HG02943 (cell line): ENCODE measurements around the gene GCA.

ENCODE experiments used
- ATAC-seq: cut with Tn5 transposase; IDR thresholded peaks from one replicate; pipeline ENCODE4 v1.9.1; 2021; ENCODE audit warnings: mild to moderate bottlenecking, low read depth, moderate library complexity; ENCODE audit not compliant: unreplicated experiment

GCA gene

DNA sequence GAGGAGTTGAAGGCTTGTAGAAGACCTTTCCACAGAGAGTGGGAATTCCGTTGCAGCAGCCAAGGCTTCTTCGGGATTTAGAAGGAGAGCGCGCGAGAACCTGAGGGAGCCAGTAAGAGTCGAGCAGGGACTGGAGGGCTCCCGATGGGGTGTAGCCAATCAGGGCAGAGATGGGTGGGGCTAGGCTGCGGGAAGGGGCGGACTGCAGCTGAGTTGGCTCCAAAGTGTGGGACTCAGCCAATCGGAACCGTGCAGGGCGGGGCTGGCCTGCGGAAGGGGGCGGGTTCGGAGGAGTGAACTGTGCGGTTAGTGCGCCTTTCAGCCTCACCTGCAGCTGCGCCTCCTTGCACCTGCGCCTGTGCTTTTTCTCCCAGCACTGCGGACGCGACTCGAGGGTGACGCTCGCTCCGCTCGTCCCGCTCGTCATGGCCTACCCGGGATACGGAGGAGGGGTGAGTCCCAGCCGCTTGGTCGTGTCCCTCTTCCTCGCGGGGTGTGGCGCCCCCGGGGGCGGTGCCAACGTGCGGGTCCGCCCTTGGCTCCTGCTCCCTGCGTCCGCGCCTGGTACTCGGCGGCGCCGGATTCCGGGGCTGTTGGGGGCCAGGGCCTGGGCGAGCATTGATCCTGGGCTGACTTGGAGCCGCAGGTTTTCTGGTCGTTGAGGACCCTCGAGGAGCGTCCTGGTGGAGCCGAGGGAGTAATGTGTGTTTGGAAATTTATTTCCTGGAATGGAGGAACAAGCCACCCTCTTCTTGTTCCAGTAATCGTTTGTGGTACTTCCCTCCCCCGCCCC, at the start of gene GCA:
Gene GCA (plus strand): TSS at position 309 of the 793 bp plus-strand sequence. CDS start 117 bp downstream, at position 426.
- peak; percentile 100 for ATAC-seq

DNA sequence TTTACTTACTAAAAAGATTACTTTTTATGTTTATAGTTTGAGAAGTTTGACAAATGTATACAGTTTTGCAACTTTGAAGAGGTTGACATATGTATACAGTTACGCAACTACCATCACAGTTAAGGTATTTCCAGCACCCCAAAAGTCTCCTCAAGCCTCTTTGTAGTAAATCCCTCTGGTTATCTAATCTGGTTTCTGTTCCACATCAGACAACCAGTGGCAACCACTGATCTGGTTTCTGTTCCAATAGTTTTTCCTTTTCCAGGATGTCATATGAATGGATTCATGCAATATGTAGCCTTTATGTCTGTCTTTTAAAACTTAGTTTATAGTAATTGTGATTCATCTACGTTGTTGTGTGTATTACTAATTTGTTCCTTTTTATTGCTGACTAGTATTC, 48.9 kb upstream of the GCA start:
- no peak for ATAC-seq

GRCh38 chr2:162297925-162298552, 45.9 kb upstream of the GCA start:
- ATAC-seq = no peak

- no peak for ATAC-seq
Observed at GRCh38 chr2:162298669-162299335, 45.1 kb upstream of the GCA start.

DNA sequence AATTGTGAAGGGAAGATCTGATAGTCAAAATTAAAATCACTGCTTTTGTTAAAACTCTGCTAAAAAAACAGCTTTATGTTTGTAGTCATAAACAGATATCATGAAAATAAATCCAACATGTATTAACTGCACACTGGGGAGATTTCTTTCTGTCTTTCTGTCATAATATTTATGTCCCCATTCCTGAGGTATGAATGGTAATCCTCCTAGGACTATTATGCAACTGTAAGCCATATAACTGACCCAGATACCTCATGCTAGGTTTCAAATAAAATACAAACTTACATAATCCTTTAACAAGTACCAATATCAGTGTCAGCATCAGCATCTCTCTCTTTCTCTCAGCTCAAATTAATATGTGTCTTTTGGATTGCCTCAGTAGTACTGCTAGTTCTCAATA, 43.7 kb upstream of the GCA start:
- ATAC-seq = no peak

DNA sequence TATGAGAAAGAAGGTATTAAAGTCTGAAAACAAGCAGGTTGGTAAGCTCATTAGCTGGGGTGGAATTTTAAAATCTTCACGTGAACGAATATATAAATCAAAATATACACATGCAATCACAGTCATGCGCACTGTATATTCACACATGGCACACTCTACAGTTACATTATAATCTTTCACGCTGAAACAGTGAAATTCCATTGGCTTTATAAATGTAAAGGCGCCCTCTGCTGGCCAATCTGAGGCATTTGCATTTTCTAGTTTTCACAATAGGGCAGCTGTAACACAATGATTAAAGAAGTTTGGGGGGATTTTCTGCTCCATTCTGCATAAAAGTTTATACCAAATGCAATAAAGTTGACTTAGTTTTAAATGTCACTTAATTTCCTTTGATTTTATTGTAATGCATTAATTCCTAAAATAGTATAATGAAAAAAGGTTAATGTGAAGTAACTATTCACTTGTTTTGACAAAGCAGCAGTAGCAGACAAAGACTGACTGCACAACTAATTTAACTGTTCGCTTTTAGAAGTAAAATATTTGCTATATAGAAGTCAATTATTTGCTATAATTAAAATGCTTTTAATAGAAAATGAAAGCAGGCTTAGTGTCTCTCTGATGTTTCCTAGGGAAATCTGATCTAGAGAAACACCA, 42.7 kb upstream of the GCA start:
- ATAC-seq = peak; percentile 67

- no peak for ATAC-seq
Observed at GRCh38 chr2:162301877-162302276, 42.1 kb upstream of the GCA start.

DNA sequence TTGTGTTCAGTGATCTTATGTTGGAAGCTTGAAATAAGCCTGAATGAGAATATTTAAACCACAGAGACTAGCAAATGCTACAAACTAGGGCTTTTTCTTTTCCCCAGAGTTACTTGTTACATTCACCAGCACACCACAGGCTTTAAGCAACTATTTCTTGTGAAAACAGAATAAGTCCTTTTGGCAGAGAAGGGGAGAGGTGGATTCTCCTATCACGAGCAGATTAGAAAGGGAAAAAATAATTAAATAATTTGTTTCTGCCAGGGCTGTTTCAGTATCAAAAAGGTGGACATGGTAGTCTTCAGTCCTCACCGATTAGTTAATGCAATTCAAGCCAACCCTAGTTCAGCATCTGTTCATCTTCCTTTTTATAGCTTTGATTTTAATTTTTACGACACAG, 38.0 kb upstream of the GCA start:
- no peak for ATAC-seq

DNA sequence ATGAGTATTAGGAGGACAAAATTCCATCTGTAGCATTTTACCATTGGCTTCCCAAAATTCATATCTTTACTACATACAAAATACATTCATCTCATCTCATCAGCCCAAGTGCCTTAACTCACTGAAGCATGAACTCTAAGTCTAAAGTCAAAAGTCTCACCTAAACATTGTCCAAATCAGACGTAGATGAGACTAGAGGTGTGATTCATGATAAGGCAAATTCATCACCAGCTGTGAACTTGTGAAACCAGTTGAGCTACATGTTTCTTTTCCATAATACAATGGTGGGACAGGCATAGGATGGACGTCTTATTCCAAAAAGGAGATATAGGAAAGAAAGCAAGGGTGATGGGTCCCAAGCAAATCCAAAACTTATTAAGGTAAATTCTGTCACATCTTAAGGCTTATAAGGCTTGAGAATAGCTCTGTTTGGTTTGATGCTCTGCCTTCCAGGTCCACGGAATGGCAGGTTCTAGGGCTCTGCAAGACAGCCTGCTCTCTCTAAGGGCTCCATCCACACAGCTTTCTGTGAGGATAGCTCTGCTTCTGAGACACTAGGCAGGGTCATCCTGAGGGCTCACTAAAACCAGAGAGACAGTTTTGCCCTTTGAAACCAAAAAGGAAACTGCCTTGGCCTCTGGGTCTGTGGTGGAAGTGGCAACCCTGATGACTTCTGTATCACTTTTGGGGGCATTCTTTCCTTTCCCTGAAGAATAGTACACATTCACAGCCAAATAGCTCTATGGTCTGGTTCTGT, 35.0 kb upstream of the GCA start:
- ATAC-seq = peak; percentile 43

DNA sequence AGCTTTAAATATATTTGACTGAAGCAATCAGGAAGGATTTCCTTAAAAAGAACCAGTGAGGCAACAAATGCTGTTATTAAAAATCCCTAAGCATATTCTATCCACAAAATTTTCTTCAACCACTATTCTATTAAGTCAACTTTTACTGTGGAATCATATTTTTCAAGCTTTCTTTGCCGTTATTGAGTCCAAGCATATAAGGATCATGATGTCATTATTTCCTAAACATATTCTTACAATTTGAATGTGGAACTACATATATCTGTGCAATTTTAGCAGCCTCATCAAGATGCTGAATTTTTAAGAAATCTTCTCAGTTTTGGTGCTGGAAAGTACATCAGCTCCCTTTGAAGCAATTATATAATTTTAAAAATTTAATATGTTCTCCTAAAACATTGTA, 31.1 kb upstream of the GCA start:
- ATAC-seq = no peak

DNA sequence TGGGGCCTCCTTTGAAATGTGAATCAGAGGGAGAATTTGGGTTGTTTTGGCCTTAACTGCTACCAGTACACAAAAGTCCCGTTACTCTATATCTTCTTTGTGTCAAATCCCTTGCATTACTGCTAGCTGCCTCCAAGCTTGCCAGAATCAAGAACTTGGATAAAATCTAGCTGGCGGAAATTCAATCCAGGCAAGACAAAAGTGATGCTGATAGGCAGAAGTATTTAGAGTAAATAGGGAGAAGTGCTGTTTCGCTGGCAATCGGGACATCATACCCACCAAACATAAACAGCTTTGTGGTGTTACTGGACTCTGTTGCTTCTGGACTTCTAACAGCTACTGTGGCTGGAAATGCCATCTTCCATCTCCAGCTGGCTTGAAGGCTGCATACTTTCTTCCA, 28.0 kb upstream of the GCA start:
- no peak for ATAC-seq

DNA sequence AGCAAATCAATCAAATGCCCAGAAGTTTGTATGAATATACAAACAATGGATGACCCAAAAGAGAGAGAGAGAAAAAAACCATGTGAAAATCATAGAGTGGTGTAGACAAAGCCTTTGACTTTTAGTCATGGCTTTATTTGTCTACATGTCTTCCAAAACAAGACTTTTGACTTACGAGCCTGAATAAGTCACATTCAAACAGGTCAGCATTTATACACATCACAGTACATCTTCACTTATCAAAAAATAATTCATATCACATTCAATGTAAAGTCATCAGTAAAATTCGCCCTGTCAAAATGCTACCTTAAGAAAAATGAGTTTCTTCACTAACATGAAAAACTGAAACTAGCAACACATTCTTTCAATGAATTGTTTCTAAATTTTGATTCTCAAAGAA, 27.3 kb upstream of the GCA start:
- no peak for ATAC-seq

DNA sequence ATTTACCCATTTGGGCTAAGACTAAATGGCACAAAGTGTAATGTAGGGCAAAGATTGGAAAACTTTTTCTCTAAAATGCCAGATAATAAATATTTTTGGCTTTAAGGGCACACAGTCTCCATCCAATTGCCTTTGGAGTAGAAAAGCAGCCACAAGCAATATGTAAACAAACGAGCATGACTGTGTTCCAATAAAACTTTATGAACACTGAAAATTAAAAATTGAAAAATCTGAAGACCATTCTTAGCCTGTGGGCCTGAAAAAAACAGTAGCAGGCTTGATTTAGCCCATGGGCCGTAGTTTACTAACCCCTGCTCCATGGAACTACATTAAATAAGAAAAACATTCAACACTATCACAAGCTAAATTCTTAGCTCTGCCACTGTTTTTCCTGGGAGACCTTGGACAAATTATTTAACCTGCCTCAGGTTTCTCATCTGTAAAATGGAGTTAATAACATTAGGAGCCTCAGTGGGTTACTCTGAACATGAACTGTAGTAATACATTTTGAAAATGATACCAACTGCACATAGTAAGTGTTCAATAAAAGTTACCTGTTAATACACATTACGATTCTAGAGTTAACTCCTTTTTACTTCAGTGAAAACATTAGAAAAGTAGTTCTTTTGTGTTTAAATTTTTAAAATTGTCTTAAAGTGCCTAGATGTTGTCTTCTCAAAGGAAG, 26.7 kb upstream of the GCA start:
- ATAC-seq = no peak

DNA sequence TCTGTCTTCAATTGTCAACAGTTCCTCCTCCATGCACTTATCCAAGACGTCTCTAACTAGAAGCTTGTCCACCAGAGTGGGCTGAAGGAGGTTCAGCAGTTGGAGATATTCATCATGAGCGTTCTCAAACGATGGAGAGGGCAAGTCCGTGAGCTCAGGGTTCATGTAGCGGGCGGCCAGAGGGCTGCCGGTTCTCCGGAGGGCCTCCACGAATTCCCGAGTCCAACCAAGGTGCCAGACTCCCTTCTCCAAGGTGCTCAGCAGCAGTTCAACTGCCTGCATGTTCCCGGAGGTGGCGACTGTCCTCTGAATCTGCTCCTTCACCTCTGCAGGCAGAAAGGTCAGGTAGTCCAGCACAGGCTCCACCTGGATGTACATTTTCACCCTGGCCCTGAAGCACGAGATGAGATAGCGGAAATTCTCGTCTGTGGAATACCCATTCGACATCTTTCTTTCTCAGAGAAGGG, 26.0 kb upstream of the GCA start:
- peak; percentile 10 for ATAC-seq

DNA sequence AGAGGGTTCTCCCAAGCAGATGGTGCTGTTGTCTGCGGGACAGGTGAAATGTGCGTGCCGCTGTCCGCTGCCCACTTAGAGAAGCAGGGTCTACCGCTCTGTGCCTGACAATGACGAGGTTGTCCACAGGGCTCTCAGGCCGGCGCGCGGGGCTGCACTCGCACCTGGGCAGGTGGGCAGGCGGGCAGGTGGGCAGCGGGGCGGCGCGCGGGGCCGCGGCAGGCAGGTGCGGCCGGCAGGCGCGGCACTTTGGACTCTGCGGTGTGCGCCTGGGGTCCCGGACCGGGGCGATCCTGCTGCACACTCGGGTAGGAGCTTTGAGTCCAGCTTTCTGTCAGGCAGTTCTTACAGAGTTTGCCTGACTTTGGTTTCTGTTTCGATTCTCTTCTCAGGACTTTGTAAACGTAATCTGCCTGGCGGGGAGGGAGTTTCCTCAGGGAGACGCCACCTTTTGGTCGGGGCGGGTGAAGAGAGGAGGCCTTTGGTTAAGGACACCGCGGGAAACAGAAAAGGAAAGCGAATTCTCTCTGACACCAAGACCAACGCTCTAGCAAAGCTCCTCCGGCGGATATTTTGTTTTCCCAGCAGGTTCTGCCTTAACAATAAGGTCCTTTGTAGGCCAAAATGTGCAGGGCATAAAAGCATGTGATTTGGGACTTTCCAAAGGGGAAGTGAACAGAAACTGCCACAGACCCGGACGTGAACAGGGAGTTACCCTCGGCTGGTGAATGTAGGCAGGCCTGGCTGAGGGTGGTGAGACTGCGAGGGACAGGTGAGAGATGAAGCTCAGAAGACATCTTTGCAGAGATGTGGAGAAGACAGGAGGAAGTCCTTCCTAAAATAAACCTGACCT, 25.4 kb upstream of the GCA start, which contains the start of gene IFIH1:
Gene IFIH1 (minus strand): TSS at position 357 of the 853 bp plus-strand sequence. CDS start 377 bp downstream, outside the sequence.
- ATAC-seq = peak; percentile 81

DNA sequence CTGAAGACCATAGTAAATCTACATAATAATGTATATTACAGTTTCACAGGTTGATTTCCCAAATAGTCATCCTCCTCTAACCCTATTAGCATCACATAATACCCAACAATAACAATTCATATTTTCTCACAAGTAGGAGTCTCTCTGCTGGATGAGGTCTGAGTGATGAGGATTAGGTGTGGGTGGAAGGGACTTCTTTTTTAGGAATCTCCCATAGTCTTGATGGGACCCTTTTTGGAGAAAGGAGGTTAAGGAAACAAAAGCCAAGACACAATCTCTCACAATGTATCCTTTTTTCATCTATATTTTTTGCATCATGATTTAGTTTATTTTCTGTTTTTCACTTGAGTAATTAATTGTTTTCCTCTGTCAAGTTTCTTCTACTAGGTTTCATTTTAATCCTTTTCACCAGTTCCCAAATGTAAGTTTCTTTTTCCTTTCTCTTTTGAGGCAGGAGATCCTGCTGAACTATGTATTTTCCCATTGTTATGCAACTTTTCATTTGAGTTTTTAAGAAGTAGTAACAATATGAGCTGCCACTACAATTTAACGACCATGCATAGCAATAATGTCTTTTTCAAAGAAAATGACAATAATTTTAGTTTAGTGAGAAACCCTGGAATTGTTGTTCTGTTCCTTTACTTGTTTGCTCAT, 22.9 kb upstream of the GCA start:
- ATAC-seq = no peak

DNA sequence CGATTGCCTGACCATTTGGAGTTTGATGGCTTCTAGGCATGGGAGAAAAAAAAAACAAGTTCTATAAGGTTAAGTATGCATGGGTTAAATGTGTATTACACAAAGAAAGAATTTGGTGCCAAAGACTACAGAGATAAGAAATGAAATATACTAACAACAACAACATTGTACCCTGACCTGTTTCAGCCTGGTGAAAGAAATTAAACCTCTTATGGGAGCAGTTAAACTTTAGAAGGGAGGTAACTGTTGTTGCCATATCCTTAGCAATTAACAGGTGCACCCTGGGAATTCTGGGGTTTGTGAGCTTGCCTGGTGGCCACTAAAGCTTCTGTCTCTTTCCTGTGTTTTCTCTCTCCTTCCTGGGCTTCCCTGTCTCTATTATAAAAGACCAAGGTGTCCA, 19.0 kb upstream of the GCA start:
- no peak for ATAC-seq

- no peak for ATAC-seq
Observed at GRCh38 chr2:162327134-162327769, 16.7 kb upstream of the GCA start.
